WTC11 (cell line): ENCODE results near the gene ZMIZ1.

Source experiments
- ETV6 ChIP-seq: sonication (generic); formaldehyde crosslinking; IDR thresholded peaks from 2 replicates; pipeline ENCODE4 v1.8.1; 2022; ENCODE audit warnings: mild to moderate bottlenecking, missing genetic modification reagents
- JUN ChIP-seq: sonication (generic); formaldehyde crosslinking; IDR thresholded peaks from 2 replicates; pipeline ENCODE4 v1.8.0; 2023; ENCODE audit warnings: mild to moderate bottlenecking, missing genetic modification reagents
- MAX ChIP-seq: sonication (generic); formaldehyde crosslinking; IDR thresholded peaks from 2 replicates; pipeline ENCODE4 v1.8.0; 2022; ENCODE audit warnings: mild to moderate bottlenecking, missing genetic modification reagents
- TCF7 ChIP-seq: sonication (generic); formaldehyde crosslinking; IDR thresholded peaks from 2 replicates; pipeline ENCODE4 v1.8.0; 2022; ENCODE audit warnings: mild to moderate bottlenecking, low read depth, missing genetic modification reagents, moderate library complexity
- TEAD4 ChIP-seq: sonication (generic); formaldehyde crosslinking; IDR thresholded peaks from 2 replicates; pipeline ENCODE4 v1.8.0; 2022; ENCODE audit warnings: mild to moderate bottlenecking, missing genetic modification reagents

GRCh38 chr10:79060641-79061255 is 8.0 kb upstream of the ZMIZ1 start:
- TF ChIP-seq JUN (CRISPR knock-in tag) (no peak), MAX (CRISPR knock-in tag) (no peak), TCF7 (CRISPR knock-in tag) (no peak), ETV6 (no peak), TEAD4 (CRISPR knock-in tag) (no peak)
